ENCODE results near the gene SEMA4D.

DNA sequence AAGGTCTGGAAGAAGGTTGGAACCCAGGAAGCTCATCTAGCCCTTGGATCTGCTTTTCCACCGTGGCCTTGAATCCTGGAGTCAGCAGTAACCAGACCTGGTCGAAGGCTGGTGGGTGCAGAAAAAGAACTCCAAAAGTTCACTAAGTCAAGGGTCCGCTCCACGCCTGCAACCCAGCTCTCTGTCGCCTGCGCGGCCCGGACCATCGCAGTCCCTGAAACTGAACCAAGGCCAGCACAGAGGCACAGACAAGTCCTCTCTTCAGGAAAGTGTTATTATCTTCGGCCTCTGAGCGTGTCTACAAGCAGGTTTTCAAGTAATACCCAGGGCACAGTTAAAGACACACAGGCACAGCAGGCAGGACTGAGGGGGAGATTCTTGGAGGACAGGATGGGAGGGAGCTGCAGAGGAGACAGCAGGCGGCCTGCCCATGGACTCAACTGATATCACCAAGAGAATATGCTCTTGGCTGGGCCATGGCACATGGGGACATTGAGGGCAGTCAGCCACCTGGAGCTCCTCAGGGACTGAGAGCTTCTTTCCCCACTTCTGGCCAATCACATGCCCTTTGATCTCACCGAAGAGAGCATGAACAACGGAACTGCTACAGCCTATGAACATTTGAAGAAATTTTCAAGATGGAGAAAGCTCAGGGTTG is 45.8 kb upstream of the SEMA4D start:
- TF ChIP-seq, protein P1, sequence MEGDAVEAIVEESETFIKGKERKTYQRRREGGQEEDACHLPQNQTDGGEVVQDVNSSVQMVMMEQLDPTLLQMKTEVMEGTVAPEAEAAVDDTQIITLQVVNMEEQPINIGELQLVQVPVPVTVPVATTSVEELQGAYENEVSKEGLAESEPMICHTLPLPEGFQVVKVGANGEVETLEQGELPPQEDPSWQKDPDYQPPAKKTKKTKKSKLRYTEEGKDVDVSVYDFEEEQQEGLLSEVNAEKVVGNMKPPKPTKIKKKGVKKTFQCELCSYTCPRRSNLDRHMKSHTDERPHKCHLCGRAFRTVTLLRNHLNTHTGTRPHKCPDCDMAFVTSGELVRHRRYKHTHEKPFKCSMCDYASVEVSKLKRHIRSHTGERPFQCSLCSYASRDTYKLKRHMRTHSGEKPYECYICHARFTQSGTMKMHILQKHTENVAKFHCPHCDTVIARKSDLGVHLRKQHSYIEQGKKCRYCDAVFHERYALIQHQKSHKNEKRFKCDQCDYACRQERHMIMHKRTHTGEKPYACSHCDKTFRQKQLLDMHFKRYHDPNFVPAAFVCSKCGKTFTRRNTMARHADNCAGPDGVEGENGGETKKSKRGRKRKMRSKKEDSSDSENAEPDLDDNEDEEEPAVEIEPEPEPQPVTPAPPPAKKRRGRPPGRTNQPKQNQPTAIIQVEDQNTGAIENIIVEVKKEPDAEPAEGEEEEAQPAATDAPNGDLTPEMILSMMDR (conservative IDR thresholded peaks at IDR 0.05; ENCODE audit: low read length): no peak
- TF ChIP-seq EZH2phosphoT487 (IDR thresholded peaks at IDR 0.05; ENCODE audit: borderline replicate concordance): no peak
